CD4-positive, alpha-beta T cell (primary cell): ENCODE results near the gene YY1. TPM values are rescaled to one million over a fixed set of nuclear protein-coding genes. Genes with fewer than 3 reads are reported as not detected.

ENCODE experiments used
- ATAC-seq: fragments of 200-7000 bp; cut with Tn5 transposase; one replicate; pipeline ENCODE4 v1.10.0; 2022; ENCODE audit warnings: mild to moderate bottlenecking; ENCODE audit not compliant: poor library complexity
- CTCF ChIA-PET: fragments of 350-600 bp; sonication (Branson Sonifier 250); formaldehyde crosslinking; loops from one replicate; lab custom pipeline; 2021; ENCODE audit warnings: antibody characterized with exemption, inconsistent platforms; lab: Charles Lee
- POLR2A ChIA-PET: fragments of 350-600 bp; sonication (Branson Sonifier 250); formaldehyde crosslinking; loops from one replicate; lab custom pipeline; 2021; ENCODE audit warnings: antibody characterized with exemption, inconsistent platforms; lab: Charles Lee
- DNase-seq, 14 experiments: peaks; one replicate each; pipeline ENCODE4 v3.0.0-alpha.2; 2013 to 2020; ENCODE audit warnings: mixed read lengths in 2 of 14
- H3K27ac ChIP-seq, 2 donors: one replicate each; pipeline versions ENCODE4 v1.5.1 to v1.7.0; 2013; ENCODE audit warnings: low read length in 2 of 2, low read depth in 1 of 2, mild to moderate bottlenecking in 1 of 2
- H3K27me3 ChIP-seq, 2 experiments: 1 replicate in 1 of 2; 2 replicates in 1 of 2; pipeline versions ENCODE4 v1.6.1 to v1.7.0; 2013; ENCODE audit warnings: low read length in 2 of 2, control low read depth in 1 of 2, mild to moderate bottlenecking in 1 of 2, moderate library complexity in 1 of 2; ENCODE audit not compliant: insufficient read depth in 2 of 2, control insufficient read depth in 1 of 2
- H3K36me3 ChIP-seq: one replicate; pipeline ENCODE4 v1.6.1; 2013; ENCODE audit warnings: low read length, control low read depth; ENCODE audit not compliant: insufficient read depth
- H3K4me1 ChIP-seq: one replicate; pipeline ENCODE4 v1.6.1; 2013; ENCODE audit warnings: low read length, control low read depth; ENCODE audit not compliant: insufficient read depth
- H3K4me3 ChIP-seq: one replicate; pipeline ENCODE4 v1.5.1; 2013; ENCODE audit warnings: mild to moderate bottlenecking, low read length, moderate library complexity
- H3K9me3 ChIP-seq, 2 experiments: 1 replicate in 1 of 2; 2 replicates in 1 of 2; pipeline versions ENCODE4 v1.6.1 to v1.7.0; 2013; ENCODE audit warnings: low read length in 2 of 2, mild to moderate bottlenecking in 2 of 2, control low read depth in 1 of 2, moderate library complexity in 1 of 2; ENCODE audit not compliant: control insufficient read depth in 1 of 2, insufficient read depth in 1 of 2
- H3K27ac Mint-ChIP-seq: one replicate; pipeline ENCODE4 v1.8.0; 2020; ENCODE audit warnings: mixed read lengths
- H3K27me3 Mint-ChIP-seq: one replicate; pipeline ENCODE4 v1.8.0; 2021; ENCODE audit warnings: mixed read lengths
- H3K36me3 Mint-ChIP-seq: one replicate; pipeline ENCODE4 v1.8.0; 2021; ENCODE audit warnings: low read depth, mixed read lengths
- H3K4me1 Mint-ChIP-seq: one replicate; pipeline ENCODE4 v1.8.0; 2021; ENCODE audit warnings: low read depth, mixed read lengths
- H3K4me3 Mint-ChIP-seq: one replicate; pipeline ENCODE4 v1.8.0; 2020; ENCODE audit warnings: mild to moderate bottlenecking, mixed read lengths
- H3K9me3 Mint-ChIP-seq: one replicate; pipeline ENCODE4 v1.8.0; 2020; ENCODE audit warnings: mixed read lengths
- CTCF ChIP-seq: fragments of 200-600 bp; IDR thresholded peaks from one replicate; pipeline ENCODE4 v1.8.0; 2022; ENCODE audit warnings: antibody characterized with exemption, mild to moderate bottlenecking
- intact Hi-C, 2 experiments: fragments of 100-400 bp; cut with DNase I in 1 of 2; cut with micrococcal nuclease in 1 of 2; formaldehyde crosslinking; loops; one replicate each; pipeline versions ENCODE4 v1.15.1 to v1.9.0; 2023 to 2025; cut with DNase I, micrococcal nuclease
- microRNA-seq: library from miRNA; unstranded; fragments of <30 nt; microRNA quantifications from one replicate; pipeline ENCODE4 v1.2.0, GENCODE V29; 2021; ENCODE audit warnings: borderline microRNAs expressed, borderline replicate concordance
- total RNA-seq, 174 experiments: library from RNA in 2 of 174; stranded (reverse) in 2 of 174; gene quantifications; one replicate each; pipeline ENCODE4 v1.2.3 and lab custom pipeline; 2021 to 2026

YY1 gene
- total RNA-seq, 2 experiments from 2014 or later: 68.9 to 70.4 TPM

GRCh38 chr14:100330388-100330931 lies 91.5 kb downstream of the YY1 start:
- Histone ChIP-seq H3K27me3 (no peaks in the 10 kb centered on the region), H3K4me1 (no peaks in the 10 kb centered on the region), H3K4me3 (no peak overlapping the region), H3K27ac (no peak overlapping the region), H3K36me3 (peaks cover 2% of the 10 kb centered on the region), H3K9me3 (no peaks in the 10 kb centered on the region)
- TF ChIP-seq CTCF: no peak
- peaks cover 8% of the 10 kb centered on the region for H3K36me3 Mint-ChIP-seq
- no peak for ATAC-seq
- CTCF ChIA-PET: no interaction called here
- H3K9me3 Mint-ChIP-seq: no peaks in the 10 kb centered on the region
- POLR2A ChIA-PET: no interaction called here
- no peak overlapping the region for H3K4me3 Mint-ChIP-seq
- DNase-seq: no peak
- no peak overlapping the region for H3K27ac Mint-ChIP-seq
- H3K27me3 Mint-ChIP-seq: no peaks in the 10 kb centered on the region
- intact Hi-C loops: no loop called here
- H3K4me1 Mint-ChIP-seq: no peaks in the 10 kb centered on the region

- H3K27me3 Mint-ChIP-seq: no peaks in the 10 kb centered on the region
- ATAC-seq (no peak), DNase-seq (no peak)
- Histone ChIP-seq H3K9me3 (no peaks in the 10 kb centered on the region), H3K27me3 (no peaks in the 10 kb centered on the region), H3K36me3 (peaks cover 2% of the 10 kb centered on the region), H3K27ac (no peak overlapping the region), H3K4me1 (no peaks in the 10 kb centered on the region), H3K4me3 (no peak overlapping the region)
- H3K4me1 Mint-ChIP-seq: no peaks in the 10 kb centered on the region
- peaks cover 16% of the 10 kb centered on the region for H3K36me3 Mint-ChIP-seq
- CTCF ChIA-PET: no interaction called here
- intact Hi-C loops: no loop called here
- no peak for TF ChIP-seq CTCF
- H3K9me3 Mint-ChIP-seq: no peaks in the 10 kb centered on the region
- no peak overlapping the region for H3K27ac Mint-ChIP-seq
- no peak overlapping the region for H3K4me3 Mint-ChIP-seq
- POLR2A ChIA-PET: no interaction called here
These were observed 93.2 kb downstream of the YY1 start for GRCh38 chr14:100332071-100332639.

Small RNA genes lying within 50 kb of the gene (microRNA-seq; reads per million reads assigned to microRNA genes)
- 8.1 reads per million, percentile 35 among the genes with 10 or more reads in this experiment for gene MIR345
- not detected for gene MIR6764

Other genes with a start within 250 kb of the YY1 start
- 100 to 1,000 TPM; 660 to 678 TPM for gene EVL, start 173.7 kb upstream of the YY1 start, total RNA-seq
- under 1 TPM in 1 of 2 experiments, not detected in 1; 0.11 TPM for gene DEGS2, start 79.5 kb upstream of the YY1 start, total RNA-seq
- gene SLC25A29, start 67.3 kb downstream of the YY1 start, total RNA-seq: 1 to 10 TPM; 2.5 TPM
- not detected for gene SLC25A47, start 84.2 kb downstream of the YY1 start, total RNA-seq
- 1 to 10 TPM; 2.0 to 2.4 TPM for gene WDR25, start 137.3 kb downstream of the YY1 start, total RNA-seq